ENCODE data around the gene SMYD5.

The SMYD5 gene

DNA sequence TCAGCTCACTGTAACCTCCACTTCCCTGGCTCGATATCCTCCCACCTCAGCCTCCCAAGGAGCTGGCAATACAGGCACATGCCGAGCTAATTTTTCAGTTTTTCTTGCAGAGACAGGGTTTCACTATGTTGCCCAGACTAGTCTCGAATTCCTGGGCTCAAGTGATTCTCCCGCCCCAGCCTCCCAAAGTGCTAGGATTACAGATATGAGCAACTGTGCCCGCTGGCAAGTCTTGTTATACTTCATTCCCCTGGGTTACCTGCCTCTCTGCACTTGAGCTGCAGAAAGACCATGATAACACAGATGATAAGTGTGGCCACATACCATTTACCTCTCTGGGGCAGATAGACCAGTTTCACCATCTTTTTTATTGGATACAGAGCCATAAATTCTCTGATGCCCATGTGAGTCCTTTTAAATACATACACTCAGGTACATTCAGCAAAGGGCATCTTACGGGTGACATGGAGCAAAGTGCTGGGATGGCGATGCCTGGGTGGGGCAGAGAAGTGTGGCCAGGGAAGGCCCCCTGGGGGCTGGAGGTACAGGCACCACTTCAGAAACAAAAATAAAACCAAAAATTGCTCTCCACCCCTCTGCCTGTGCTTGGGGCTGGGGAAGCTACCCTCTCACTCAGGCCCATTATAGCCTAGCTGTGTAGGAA lies 40.4 kb downstream of the SMYD5 start:
- H3K4ac ChIP-seq (ENCODE audit: low read depth, low read length): no peak overlapping the region
- H3K18ac ChIP-seq (ENCODE audit: low read length): no peak overlapping the region
- no peak overlapping the region for H2BK5ac ChIP-seq (ENCODE audit: low read length)
- no peak overlapping the region for H2AK5ac ChIP-seq (ENCODE audit: low read length)
- no peak for DNase-seq
- no peaks in the 10 kb centered on the region for H3K79me1 ChIP-seq (ENCODE audit: low read length)
- H3K4me1 ChIP-seq (ENCODE audit: control insufficient read depth, low read depth, low read length): no peaks in the 10 kb centered on the region
- no peaks in the 10 kb centered on the region for H3K79me2 ChIP-seq (ENCODE audit: control insufficient read depth, insufficient read depth, low read length)
- no peak overlapping the region for H3K4me2 ChIP-seq (ENCODE audit: low read length)
- H3K27me3 ChIP-seq (ENCODE audit: insufficient read depth, low read length, poor library complexity): no peaks in the 10 kb centered on the region
- WGBS (ENCODE audit: extremely low coverage, insufficient coverage, low lambda C conversion rate): no CpG with 5 or more reads among the region's 7 CpGs
- no peak overlapping the region for H4K8ac ChIP-seq (ENCODE audit: low read depth, low read length)
- no peak overlapping the region for H3K56ac ChIP-seq (ENCODE audit: low read length)
- H3K9ac ChIP-seq (ENCODE audit: low read length): no peak overlapping the region
- no peak overlapping the region for H3K27ac ChIP-seq (ENCODE audit: low read depth, low read length)
- no peak overlapping the region for H3K4me3 ChIP-seq (ENCODE audit: low read length)
- no peak overlapping the region for H3K23ac ChIP-seq (ENCODE audit: low read length)
- H2BK120ac ChIP-seq (ENCODE audit: low read depth, low read length): no peak overlapping the region
- H2BK15ac ChIP-seq (replicated peaks; ENCODE audit: low read depth): no peak overlapping the region
- H3K36me3 ChIP-seq (ENCODE audit: control insufficient read depth, insufficient read depth, low read length): peaks cover 26% of the 10 kb centered on the region
- no peak overlapping the region for H4K5ac ChIP-seq (ENCODE audit: low read length)

DNA sequence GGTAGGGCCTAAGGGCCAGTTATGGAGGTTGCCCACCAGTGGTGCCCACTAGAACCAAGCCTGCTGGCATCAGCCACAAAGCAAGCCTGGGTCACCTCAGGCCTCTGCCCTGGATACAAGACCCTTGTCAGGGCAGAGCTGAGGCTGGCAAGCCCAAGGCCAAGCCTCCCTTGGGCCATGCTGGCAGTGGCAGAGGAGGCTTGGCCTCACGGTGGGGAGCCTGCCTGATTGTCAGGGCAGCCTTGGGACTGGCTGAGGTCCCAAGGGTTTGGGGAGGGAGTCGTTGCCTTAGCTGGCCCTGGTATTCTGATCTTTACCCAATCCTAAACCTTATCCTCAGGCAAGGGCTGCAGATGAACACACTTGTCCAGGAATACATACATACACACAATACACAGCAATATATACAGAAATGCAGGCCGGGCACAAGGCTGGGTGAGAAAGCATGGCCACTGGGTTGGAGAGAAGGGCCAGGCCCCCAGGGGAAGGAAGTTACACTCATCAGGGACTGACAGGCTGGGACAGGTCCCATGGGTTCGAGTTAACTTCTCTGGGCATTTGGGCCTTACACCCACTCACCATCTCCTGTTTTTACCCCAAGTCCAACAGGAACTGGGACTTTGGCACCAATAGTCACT lies 41.1 kb downstream of the SMYD5 start:
- H3K56ac ChIP-seq (ENCODE audit: low read length): no peak overlapping the region
- H2BK120ac ChIP-seq (ENCODE audit: low read depth, low read length): no peak overlapping the region
- DNase-seq: no peak
- no peak overlapping the region for H3K9ac ChIP-seq (ENCODE audit: low read length)
- H3K4me1 ChIP-seq (ENCODE audit: control insufficient read depth, low read depth, low read length): no peaks in the 10 kb centered on the region
- H3K27ac ChIP-seq (ENCODE audit: low read depth, low read length): no peak overlapping the region
- WGBS (ENCODE audit: extremely low coverage, insufficient coverage, low lambda C conversion rate): no CpG with 5 or more reads among the region's 4 CpGs
- no peak overlapping the region for H4K8ac ChIP-seq (ENCODE audit: low read depth, low read length)
- no peak overlapping the region for H3K23ac ChIP-seq (ENCODE audit: low read length)
- no peaks in the 10 kb centered on the region for H3K79me1 ChIP-seq (ENCODE audit: low read length)
- H3K79me2 ChIP-seq (ENCODE audit: control insufficient read depth, insufficient read depth, low read length): no peaks in the 10 kb centered on the region
- no peak overlapping the region for H3K18ac ChIP-seq (ENCODE audit: low read length)
- no peak overlapping the region for H2BK15ac ChIP-seq (replicated peaks; ENCODE audit: low read depth)
- H2AK5ac ChIP-seq (ENCODE audit: low read length): no peak overlapping the region
- no peak overlapping the region for H3K4ac ChIP-seq (ENCODE audit: low read depth, low read length)
- H3K4me2 ChIP-seq (ENCODE audit: low read length): no peak overlapping the region
- no peak overlapping the region for H3K4me3 ChIP-seq (ENCODE audit: low read length)
- no peak overlapping the region for H4K5ac ChIP-seq (ENCODE audit: low read length)
- H3K27me3 ChIP-seq (ENCODE audit: insufficient read depth, low read length, poor library complexity): no peaks in the 10 kb centered on the region
- H2BK5ac ChIP-seq (ENCODE audit: low read length): no peak overlapping the region
- peaks cover 24% of the 10 kb centered on the region for H3K36me3 ChIP-seq (ENCODE audit: control insufficient read depth, insufficient read depth, low read length)

DNA sequence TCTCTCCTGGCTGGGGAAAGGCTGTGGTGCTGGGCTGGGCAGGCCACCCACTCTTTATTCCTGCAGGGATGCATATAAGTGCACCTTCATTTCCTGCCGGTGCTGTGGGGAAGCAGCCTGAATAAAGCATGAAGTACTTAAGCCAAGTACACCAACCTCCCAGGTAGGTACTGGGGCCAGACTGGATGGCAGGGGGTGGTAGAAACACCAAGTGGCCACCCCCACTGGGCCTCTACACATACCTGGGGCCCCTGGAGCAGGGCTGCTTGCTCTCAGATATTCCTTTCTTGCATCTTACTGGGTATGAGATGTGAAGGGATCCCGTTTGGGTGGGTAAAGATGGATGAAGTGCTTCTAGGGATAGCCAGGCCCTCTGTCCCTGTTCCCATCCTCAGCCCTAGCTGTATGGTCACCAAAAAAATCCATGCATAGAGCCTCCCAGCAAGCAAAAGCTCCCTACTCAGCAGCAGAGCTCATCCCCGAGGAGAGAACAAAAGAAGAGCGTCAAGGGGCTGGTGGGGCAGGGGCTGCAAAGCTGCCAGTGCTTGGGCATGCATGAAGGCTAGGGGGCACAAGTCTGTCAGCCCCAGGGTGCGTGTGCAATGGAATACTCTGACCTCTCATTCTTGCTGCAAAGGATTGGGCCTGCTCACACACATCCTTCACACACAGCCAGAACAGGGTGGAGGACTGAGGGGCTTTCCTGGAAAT lies 42.0 kb downstream of the SMYD5 start:
- peaks cover 17% of the 10 kb centered on the region for H3K36me3 ChIP-seq (ENCODE audit: control insufficient read depth, insufficient read depth, low read length)
- H3K9ac ChIP-seq (ENCODE audit: low read length): no peak overlapping the region
- H2BK120ac ChIP-seq (ENCODE audit: low read depth, low read length): no peak overlapping the region
- no peak overlapping the region for H3K4me3 ChIP-seq (ENCODE audit: low read length)
- H3K23ac ChIP-seq (ENCODE audit: low read length): no peak overlapping the region
- H3K79me2 ChIP-seq (ENCODE audit: control insufficient read depth, insufficient read depth, low read length): no peaks in the 10 kb centered on the region
- H4K8ac ChIP-seq (ENCODE audit: low read depth, low read length): no peak overlapping the region
- no peak overlapping the region for H3K27ac ChIP-seq (ENCODE audit: low read depth, low read length)
- H2BK15ac ChIP-seq (replicated peaks; ENCODE audit: low read depth): no peak overlapping the region
- H3K18ac ChIP-seq (ENCODE audit: low read length): no peak overlapping the region
- no peak overlapping the region for H2BK5ac ChIP-seq (ENCODE audit: low read length)
- no peak for DNase-seq
- no peaks in the 10 kb centered on the region for H3K4me1 ChIP-seq (ENCODE audit: control insufficient read depth, low read depth, low read length)
- no peak overlapping the region for H3K56ac ChIP-seq (ENCODE audit: low read length)
- H3K4me2 ChIP-seq (ENCODE audit: low read length): no peak overlapping the region
- no peak overlapping the region for H3K4ac ChIP-seq (ENCODE audit: low read depth, low read length)
- H3K27me3 ChIP-seq (ENCODE audit: insufficient read depth, low read length, poor library complexity): no peaks in the 10 kb centered on the region
- H2AK5ac ChIP-seq (ENCODE audit: low read length): no peak overlapping the region
- no CpG with 5 or more reads among the region's 5 CpGs for WGBS (ENCODE audit: extremely low coverage, insufficient coverage, low lambda C conversion rate)
- H3K79me1 ChIP-seq (ENCODE audit: low read length): no peaks in the 10 kb centered on the region
- no peak overlapping the region for H4K5ac ChIP-seq (ENCODE audit: low read length)

DNA sequence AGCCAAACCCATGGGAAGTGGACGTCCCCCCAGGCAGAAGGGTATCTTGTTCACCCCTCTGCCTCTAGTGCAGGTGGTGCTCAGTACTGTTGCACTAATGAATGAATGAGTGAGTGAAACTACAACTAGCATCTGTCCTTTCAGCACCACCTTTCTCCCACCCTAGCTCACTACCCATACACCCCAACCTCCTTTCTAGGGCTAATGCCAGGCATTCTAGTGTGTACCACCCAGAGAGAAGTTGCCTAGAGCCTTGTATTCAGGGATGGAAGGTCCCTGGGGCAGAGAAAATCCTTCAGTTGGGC lies 42.5 kb downstream of the SMYD5 start:
- Histone ChIP-seq H3K36me3 (ENCODE audit: control insufficient read depth, insufficient read depth, low read length) (peaks cover 14% of the 10 kb centered on the region), H2BK15ac (replicated peaks; ENCODE audit: low read depth) (no peak overlapping the region), H3K23ac (ENCODE audit: low read length) (no peak overlapping the region), H3K18ac (ENCODE audit: low read length) (no peak overlapping the region), H3K79me1 (ENCODE audit: low read length) (no peaks in the 10 kb centered on the region), H3K4me2 (ENCODE audit: low read length) (no peak overlapping the region), H3K27ac (ENCODE audit: low read depth, low read length) (no peak overlapping the region), H4K8ac (ENCODE audit: low read depth, low read length) (no peak overlapping the region), H4K5ac (ENCODE audit: low read length) (no peak overlapping the region), H3K79me2 (ENCODE audit: control insufficient read depth, insufficient read depth, low read length) (no peaks in the 10 kb centered on the region), H3K27me3 (ENCODE audit: insufficient read depth, low read length, poor library complexity) (no peaks in the 10 kb centered on the region), H3K4me1 (ENCODE audit: control insufficient read depth, low read depth, low read length) (no peaks in the 10 kb centered on the region), H3K9ac (ENCODE audit: low read length) (no peak overlapping the region), H2BK120ac (ENCODE audit: low read depth, low read length) (no peak overlapping the region), H2AK5ac (ENCODE audit: low read length) (no peak overlapping the region), H2BK5ac (ENCODE audit: low read length) (no peak overlapping the region), H3K4me3 (ENCODE audit: low read length) (no peak overlapping the region), H3K56ac (ENCODE audit: low read length) (no peak overlapping the region), H3K4ac (ENCODE audit: low read depth, low read length) (no peak overlapping the region)
- WGBS (ENCODE audit: extremely low coverage, insufficient coverage, low lambda C conversion rate): no CpG with 5 or more reads among the region's 1 CpG
- no peak for DNase-seq

DNA sequence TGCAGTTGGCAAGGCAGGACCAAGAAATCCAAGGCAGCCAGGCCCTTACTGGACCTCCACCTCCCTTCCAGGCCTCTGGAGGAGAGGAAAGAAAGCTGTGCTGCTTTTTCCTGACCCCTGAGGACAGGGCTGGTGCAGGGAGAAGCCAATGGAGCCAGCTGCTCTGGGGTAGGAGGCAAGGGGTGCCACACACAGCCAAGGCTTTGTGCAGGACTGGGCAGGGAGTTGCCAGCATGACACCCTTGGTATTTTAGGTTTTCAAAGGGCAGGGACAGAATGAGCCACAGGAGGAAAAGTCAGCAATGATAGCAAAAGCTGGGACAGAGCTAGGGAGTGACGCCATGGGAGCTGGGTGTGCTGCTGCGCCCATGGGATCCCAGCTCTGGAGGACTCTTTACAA lies 43.0 kb downstream of the SMYD5 start:
- no peak overlapping the region for H2BK15ac ChIP-seq (replicated peaks; ENCODE audit: low read depth)
- peaks cover 14% of the 10 kb centered on the region for H3K36me3 ChIP-seq (ENCODE audit: control insufficient read depth, insufficient read depth, low read length)
- no peak overlapping the region for H2BK120ac ChIP-seq (ENCODE audit: low read depth, low read length)
- H3K79me1 ChIP-seq (ENCODE audit: low read length): no peaks in the 10 kb centered on the region
- H3K4me2 ChIP-seq (ENCODE audit: low read length): no peak overlapping the region
- H2BK5ac ChIP-seq (ENCODE audit: low read length): no peak overlapping the region
- H3K18ac ChIP-seq (ENCODE audit: low read length): no peak overlapping the region
- no peak overlapping the region for H3K23ac ChIP-seq (ENCODE audit: low read length)
- H3K4me1 ChIP-seq (ENCODE audit: control insufficient read depth, low read depth, low read length): no peaks in the 10 kb centered on the region
- DNase-seq: no peak
- no peak overlapping the region for H3K9ac ChIP-seq (ENCODE audit: low read length)
- H4K8ac ChIP-seq (ENCODE audit: low read depth, low read length): no peak overlapping the region
- no peaks in the 10 kb centered on the region for H3K27me3 ChIP-seq (ENCODE audit: insufficient read depth, low read length, poor library complexity)
- no peak overlapping the region for H3K4me3 ChIP-seq (ENCODE audit: low read length)
- H3K79me2 ChIP-seq (ENCODE audit: control insufficient read depth, insufficient read depth, low read length): no peaks in the 10 kb centered on the region
- H3K56ac ChIP-seq (ENCODE audit: low read length): no peak overlapping the region
- no peak overlapping the region for H3K4ac ChIP-seq (ENCODE audit: low read depth, low read length)
- no CpG with 5 or more reads among the region's 2 CpGs for WGBS (ENCODE audit: extremely low coverage, insufficient coverage, low lambda C conversion rate)
- H4K5ac ChIP-seq (ENCODE audit: low read length): no peak overlapping the region
- H3K27ac ChIP-seq (ENCODE audit: low read depth, low read length): no peak overlapping the region
- H2AK5ac ChIP-seq (ENCODE audit: low read length): no peak overlapping the region
